HFF-Myc (cell line): ENCODE results near the gene RPL3.

Experiments
- DNase-seq: peaks from one replicate; pipeline ENCODE4 v3.0.0-alpha.2; 2011; ENCODE audit warnings: low read depth; ENCODE audit errors: extremely low read depth
- H3K4me3 ChIP-seq: replicated peaks from 2 replicates; pipeline ENCODE4 v1.5.1; 2011; ENCODE audit warnings: low read depth, mild to moderate bottlenecking, control low read depth, low read length
- TF ChIP-seq, protein P1 (sequence below): IDR thresholded peaks from 2 replicates; pipeline ENCODE4 v1.5.1; 2012; ENCODE audit warnings: mild to moderate bottlenecking, low read depth, low read length, control low read depth; ENCODE audit errors: missing control alignments

Gene RPL3

DNA sequence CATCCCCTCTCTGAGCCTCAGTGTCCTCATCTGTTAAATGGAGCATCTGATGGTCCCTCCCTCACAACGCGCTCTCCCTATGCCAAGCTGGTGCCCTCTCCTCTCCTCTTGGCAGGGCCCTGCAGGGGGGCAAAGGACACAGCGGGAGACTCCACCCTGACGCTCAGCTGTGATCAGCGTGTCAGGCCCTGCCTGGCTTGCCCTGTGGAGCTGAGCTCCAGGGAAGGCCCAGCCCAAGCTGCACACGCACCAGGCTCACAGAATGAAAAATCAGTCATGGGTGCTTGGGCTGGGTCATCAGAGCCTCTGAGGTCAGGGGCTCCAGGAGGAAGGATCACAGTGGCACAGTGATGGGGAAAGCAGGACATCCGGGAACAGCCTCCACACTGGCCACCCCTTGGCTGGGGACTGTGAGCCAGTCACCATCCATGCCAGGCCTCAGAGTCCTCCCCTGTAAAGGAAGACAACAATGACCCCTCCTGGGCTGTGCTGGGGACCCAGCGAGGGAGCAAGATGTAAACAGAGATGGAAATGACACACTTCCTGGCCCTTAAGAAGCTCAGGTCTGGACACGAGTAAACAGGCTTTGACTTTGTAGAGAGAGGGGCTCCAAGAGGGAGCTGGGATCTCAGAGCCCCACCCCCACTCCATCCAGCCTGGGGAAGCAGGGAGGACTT is 36.6 kb downstream of the RPL3 start:
- H3K4me3 ChIP-seq, result no peak overlapping the region
- DNase-seq, result no peak
- TF ChIP-seq, protein P1, sequence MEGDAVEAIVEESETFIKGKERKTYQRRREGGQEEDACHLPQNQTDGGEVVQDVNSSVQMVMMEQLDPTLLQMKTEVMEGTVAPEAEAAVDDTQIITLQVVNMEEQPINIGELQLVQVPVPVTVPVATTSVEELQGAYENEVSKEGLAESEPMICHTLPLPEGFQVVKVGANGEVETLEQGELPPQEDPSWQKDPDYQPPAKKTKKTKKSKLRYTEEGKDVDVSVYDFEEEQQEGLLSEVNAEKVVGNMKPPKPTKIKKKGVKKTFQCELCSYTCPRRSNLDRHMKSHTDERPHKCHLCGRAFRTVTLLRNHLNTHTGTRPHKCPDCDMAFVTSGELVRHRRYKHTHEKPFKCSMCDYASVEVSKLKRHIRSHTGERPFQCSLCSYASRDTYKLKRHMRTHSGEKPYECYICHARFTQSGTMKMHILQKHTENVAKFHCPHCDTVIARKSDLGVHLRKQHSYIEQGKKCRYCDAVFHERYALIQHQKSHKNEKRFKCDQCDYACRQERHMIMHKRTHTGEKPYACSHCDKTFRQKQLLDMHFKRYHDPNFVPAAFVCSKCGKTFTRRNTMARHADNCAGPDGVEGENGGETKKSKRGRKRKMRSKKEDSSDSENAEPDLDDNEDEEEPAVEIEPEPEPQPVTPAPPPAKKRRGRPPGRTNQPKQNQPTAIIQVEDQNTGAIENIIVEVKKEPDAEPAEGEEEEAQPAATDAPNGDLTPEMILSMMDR, result no peak

DNA sequence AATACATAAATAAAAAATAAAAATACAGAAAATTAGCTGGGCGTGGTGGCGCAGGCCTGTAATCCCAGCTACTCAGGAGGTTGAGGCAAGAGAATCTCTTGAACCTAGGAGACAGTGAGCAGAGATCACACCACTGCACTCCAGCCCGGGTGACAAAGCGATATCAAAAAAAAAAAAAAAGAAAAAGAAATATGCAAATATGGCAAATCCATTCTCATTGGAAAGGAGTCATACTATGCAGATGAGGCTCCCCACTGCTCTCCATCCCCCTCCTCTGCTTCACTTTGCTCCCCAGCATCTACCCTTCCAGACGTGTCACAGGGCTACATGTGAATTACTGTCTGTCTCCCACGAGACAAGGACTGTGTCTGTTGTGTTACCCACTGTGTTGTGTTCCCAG is 38.3 kb downstream of the RPL3 start:
- DNase-seq, result no peak
- TF ChIP-seq, protein P1, result no peak
- H3K4me3 ChIP-seq, result no peak overlapping the region

GRCh38 chr22:39280250-39280649 is 39.2 kb downstream of the RPL3 start:
- DNase-seq, result no peak
- H3K4me3 ChIP-seq, result no peak overlapping the region
- TF ChIP-seq, protein P1, result no peak

- DNase-seq, result no peak
- H3K4me3 ChIP-seq, result no peak overlapping the region
- TF ChIP-seq, protein P1, result no peak
These were observed 40.1 kb downstream of the RPL3 start for GRCh38 chr22:39279170-39279850.

- no peak overlapping the region for H3K4me3 ChIP-seq
- no peak for DNase-seq
- TF ChIP-seq, protein P1, result no peak
These were observed 41.4 kb downstream of the RPL3 start for GRCh38 chr22:39278040-39278439.

DNA sequence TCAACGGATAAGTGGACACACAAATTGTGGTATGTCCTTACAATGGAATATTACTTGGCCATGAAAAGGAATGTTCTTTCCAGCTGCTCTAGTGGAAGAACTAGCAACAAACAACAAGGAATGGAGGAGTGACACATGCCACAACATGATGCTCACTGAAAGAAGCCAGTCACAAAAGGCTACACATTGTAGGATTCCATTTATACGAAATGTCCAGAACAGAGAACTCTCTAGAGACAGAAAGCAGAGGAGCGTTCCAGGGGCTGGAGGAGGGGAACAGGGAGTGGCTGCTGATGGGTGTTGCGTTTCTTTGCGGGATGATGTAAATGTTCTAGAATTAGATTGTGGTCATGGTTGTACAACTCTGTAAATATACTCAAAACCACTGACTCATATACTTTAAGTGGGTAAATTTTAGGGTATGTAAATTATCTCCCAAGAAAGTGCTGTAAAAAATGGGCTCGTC is 42.2 kb downstream of the RPL3 start:
- DNase-seq, result no peak
- H3K4me3 ChIP-seq, result no peak overlapping the region
- TF ChIP-seq, protein P1, result no peak
